ENCODE data around the gene B4GALT7.
"Not testable (repeated sequence)": the region's sequence is repeated elsewhere in the genome, so short reads cannot be mapped to it uniquely, and the experiment has no call there.

The B4GALT7 gene, protein sequence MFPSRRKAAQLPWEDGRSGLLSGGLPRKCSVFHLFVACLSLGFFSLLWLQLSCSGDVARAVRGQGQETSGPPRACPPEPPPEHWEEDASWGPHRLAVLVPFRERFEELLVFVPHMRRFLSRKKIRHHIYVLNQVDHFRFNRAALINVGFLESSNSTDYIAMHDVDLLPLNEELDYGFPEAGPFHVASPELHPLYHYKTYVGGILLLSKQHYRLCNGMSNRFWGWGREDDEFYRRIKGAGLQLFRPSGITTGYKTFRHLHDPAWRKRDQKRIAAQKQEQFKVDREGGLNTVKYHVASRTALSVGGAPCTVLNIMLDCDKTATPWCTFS

DNA sequence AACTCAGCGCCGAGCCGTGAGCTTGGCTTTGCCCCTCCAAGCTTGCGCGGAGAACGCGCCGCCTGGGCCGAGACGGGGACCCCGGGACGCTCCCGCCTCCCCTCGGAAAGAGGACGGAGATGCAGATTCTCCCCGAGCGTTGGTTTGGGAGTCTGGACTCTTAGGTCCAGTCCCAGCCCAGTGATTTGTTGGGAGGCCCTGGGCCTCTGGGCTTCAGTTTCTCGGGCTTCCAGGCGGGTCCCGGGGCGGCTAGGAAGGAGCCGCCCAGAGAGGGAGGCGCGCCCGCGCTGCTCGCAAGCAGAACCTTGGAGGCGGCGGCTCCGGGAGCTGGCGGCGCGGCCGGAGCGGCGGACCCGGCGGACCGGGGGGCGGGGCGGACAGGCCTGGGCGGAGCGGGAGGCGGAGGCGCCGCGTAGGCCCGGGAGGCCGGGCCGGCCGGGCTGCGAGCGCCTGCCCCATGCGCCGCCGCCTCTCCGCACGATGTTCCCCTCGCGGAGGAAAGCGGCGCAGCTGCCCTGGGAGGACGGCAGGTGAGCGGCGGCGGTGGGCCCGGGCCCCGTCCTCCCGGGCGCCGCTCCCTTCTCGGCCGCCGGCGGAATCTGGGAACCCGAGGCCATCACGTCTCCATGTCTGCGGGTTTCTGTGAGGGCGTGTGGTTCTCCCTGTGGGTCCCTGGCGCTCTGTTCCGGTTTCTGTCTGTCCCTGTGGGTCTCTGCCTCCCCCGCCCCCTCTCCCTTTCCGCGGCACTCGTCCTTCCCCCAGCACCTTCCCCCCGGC is at the start of gene B4GALT7:
Gene B4GALT7 (plus strand): TSS at position 402 of the 777 bp plus-strand sequence. CDS start 79 bp downstream, at position 481.
- DNase-seq (ENCODE audit: low read depth in 3 of 3), result peak; percentile 74 to 84 (median 80)

DNA sequence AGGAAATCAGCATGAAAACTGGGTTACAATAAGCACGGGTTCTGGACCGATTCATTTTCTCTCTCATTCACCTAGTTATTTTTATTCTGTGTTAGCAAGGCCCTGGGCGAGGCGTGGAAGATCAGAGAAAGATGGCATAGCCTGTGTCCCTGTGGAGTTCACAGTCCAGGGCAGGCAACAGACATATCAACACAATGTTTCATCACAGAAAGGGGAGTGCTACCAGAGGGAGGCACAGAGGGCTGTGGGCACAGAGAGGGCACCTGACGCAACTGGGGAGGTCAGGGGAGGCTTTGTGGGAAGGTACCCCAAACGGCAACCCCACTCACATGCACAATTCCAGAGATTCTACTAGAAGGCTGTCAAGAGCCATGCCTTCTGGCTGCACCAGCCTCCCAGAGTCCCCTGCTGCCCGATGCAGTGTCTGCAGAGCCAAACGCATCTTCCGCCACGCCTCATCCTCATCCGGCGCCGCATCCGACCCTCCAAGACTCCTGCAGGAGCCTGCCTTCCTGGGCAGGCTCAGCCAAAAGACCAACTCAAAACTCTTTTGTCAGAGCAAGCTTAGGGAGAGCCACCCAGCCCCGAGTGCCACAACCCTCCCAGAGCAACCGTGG is 47.0 kb upstream of the B4GALT7 start:
- DNase-seq (ENCODE audit: low read depth in 3 of 3), result no peak

- peak in 2 of 3 experiments; percentile 8 to 24 for DNase-seq (ENCODE audit: low read depth in 3 of 3)
Measured at GRCh38 chr5:177553671-177554429, 46.1 kb upstream of the B4GALT7 start.

GRCh38 chr5:177554474-177555111 is 45.3 kb upstream of the B4GALT7 start, which contains the start of gene FAM193B:
Gene FAM193B (minus strand): TSS chr5:177554563. CDS start chr5:177554458, 105 bp downstream.
- peak; percentile 90 to 93 (median 92) for DNase-seq (ENCODE audit: low read depth in 3 of 3)

DNA sequence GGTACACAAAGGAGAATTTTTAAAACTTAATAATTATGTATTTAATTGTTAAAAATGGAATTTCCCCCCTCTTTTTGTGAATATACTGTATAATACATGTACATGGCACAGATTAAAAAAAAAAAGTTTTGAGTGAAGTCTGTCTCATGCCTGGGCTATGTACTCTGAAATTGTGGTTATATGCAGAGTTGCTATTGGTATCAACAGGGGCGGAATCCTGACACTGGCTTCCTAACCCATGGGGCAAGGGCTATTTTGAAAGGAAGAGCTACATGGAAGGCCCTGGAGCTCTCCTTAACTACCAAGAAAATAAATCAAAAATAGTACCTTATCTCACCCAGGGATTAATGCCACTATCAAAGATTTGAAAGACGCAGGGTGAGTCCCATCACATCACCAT is 44.7 kb upstream of the B4GALT7 start:
- DNase-seq (ENCODE audit: low read depth in 3 of 3), result no peak

DNA sequence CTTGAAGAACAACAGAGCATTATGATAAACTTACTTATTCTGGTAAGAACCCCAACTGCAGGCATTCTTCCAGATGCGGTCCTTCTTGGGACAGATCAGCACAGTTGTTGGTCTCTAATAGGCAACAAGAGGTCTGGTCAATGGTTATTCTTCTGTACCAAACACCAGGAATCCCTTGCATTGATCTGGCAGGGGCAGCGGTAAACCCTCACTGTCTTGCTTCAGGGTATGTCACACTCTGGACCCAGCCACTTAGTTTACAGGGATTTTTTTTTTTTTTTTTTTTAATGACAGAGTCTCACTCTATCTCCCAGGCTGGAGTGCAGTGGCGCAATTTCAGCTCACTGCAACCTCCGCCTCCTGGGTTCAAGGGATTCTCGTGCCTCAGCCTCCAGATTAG is 44.3 kb upstream of the B4GALT7 start:
- no peak for DNase-seq (ENCODE audit: low read depth in 3 of 3)

DNA sequence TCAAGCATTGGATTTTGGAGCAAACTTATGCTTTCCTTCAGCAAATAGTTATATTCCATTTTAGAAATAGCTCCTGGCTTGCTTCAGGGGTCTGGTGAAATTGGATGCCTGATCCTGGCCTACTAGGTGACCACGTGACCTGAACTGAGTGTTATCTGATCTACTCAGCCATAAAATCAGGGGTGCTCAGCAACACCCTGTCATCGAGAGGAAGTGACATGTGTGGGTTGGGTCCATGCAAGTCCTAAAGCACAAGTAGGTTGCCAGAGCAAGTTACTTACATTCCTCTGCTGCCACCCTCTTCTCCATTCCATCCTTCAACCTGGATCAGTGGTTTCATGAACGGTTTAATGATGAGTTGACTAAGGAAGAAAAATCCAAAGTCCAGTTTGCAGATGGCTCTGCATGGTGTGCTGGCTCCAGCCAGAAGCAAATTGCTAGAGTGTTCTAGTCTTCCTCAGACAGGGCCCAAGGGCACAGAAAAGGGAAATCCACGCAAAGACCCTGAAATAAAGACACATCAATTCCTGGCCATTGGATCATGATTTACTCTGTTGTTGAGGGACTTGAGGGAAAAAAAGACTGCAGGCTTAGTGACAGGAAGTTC is 42.8 kb upstream of the B4GALT7 start:
- DNase-seq (ENCODE audit: low read depth in 3 of 3), result no peak

DNA sequence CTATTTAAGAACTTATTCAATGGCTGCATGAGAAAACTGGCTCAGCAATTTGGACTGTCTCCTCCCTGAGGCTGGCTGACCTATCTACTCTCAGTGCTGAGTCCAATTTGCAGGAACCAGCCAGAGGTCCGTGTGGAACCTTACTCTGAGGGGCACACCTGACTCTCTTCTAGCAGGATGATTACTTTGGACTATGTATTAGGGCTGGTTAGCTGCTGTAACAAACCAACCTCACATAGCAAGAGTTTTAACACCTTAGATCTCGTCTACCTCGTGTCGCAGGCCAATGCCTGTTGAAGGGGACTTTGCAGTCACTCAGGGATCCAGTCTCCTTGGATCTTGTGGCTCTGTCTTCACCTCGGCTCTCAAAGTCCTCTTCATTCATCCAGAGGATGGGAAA is 42.1 kb upstream of the B4GALT7 start:
- no peak for DNase-seq (ENCODE audit: low read depth in 3 of 3)

GRCh38 chr5:177559446-177559941 is 40.4 kb upstream of the B4GALT7 start:
- DNase-seq (ENCODE audit: low read depth in 3 of 3), result not testable (repeated sequence)

DNA sequence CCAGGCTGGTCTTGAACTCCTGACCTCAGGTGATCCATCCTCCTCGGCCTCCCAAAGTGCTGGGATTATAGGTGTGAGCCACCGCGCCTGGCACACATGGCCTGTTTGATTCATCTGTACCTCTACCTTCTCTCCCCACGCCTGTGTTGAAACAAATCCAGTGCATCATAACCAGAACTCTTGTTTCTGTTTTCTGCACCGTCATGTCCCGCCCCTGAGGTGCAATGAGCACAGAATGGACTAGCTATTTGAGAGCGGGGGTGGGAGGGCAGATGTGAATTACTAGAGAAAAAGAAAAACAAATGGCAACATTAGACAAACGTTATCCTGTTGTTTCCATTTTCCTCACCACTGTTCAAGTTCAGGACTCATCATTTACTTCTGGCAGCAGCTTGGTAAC is 34.9 kb upstream of the B4GALT7 start:
- DNase-seq (ENCODE audit: low read depth in 3 of 3), result no peak

GRCh38 chr5:177568326-177568725 is 31.6 kb upstream of the B4GALT7 start:
- DNase-seq (ENCODE audit: low read depth in 3 of 3), result no peak

DNA sequence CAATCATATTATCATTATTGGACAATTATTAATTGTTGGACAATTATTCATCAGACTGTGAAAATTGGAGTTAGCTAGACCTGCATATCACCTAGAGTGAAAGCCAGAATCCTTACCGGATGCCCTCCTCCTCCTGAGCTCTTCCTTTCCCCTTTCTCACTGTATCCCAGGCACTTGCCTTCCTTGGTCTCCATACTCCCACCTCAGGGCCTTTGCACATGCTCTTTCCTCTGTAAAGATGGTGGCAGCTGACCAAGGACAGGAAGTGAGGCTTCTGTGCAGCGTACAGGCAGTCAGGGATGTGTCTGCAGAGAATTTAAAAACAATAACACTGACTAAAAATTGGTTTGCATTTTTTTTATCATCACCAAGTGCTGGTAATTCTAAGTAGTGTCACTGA is 30.0 kb upstream of the B4GALT7 start:
- DNase-seq (ENCODE audit: low read depth in 3 of 3), result no peak

GRCh38 chr5:177575488-177575887 is 24.4 kb upstream of the B4GALT7 start:
- DNase-seq (ENCODE audit: low read depth in 3 of 3), result no peak

DNA sequence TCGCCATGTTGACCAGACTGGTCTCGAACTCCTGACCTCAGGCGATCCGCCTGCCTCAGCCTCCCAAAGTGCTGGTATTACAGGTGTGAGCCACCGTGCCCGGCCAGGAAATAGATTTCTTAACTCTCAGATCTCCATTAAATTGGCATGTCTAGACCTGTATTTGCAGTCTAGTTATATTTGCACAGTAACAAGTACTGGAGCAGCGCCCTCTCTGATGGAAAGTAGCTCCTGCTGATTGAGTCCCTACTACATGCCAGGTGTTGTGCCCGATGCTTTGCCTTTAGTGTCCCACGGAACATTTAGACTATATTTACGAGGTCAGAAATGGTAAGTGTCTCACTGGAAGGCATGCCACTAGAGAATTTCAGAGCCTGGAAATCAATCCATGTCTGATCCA is 23.8 kb upstream of the B4GALT7 start:
- no peak for DNase-seq (ENCODE audit: low read depth in 3 of 3)

GRCh38 chr5:177578316-177578715 is 21.6 kb upstream of the B4GALT7 start:
- no peak for DNase-seq (ENCODE audit: low read depth in 3 of 3)

- DNase-seq (ENCODE audit: low read depth in 3 of 3), result no peak
Measured at GRCh38 chr5:177588413-177588909, 11.5 kb upstream of the B4GALT7 start.

DNA sequence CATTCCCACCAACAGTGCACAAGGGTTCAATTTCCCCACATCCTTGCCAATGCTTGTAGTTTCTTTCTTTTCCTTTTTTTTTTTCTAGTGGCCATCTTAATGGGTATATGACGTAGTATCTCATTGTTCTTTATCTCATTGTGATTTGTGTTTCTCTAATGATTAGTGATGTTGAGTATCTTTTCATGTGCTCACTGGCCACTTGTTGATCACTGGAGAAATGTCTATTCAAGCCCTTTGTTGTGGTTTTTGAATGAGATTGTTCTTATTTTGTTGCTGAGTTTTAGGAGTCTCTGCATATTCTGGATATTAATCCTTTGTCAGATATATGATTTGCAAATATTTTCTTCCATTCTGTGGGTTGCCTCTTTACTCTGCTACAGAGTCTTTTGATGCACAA is 9.5 kb upstream of the B4GALT7 start:
- no peak for DNase-seq (ENCODE audit: low read depth in 3 of 3)

- DNase-seq (ENCODE audit: low read depth in 3 of 3), result no peak
Measured at GRCh38 chr5:177591690-177592009, 8.3 kb upstream of the B4GALT7 start.

GRCh38 chr5:177592010-177592834 is 7.7 kb upstream of the B4GALT7 start, which contains the start of gene TMED9:
Gene TMED9 (plus strand): TSS chr5:177592203. CDS start chr5:177592215, 12 bp downstream.
- peak; percentile 74 to 83 (median 76) for DNase-seq (ENCODE audit: low read depth in 3 of 3)

GRCh38 chr5:177592905-177593304 is 7.0 kb upstream of the B4GALT7 start:
- no peak for DNase-seq (ENCODE audit: low read depth in 3 of 3)
